ENCODE data around the gene AP4B1.

AP4B1 gene

DNA sequence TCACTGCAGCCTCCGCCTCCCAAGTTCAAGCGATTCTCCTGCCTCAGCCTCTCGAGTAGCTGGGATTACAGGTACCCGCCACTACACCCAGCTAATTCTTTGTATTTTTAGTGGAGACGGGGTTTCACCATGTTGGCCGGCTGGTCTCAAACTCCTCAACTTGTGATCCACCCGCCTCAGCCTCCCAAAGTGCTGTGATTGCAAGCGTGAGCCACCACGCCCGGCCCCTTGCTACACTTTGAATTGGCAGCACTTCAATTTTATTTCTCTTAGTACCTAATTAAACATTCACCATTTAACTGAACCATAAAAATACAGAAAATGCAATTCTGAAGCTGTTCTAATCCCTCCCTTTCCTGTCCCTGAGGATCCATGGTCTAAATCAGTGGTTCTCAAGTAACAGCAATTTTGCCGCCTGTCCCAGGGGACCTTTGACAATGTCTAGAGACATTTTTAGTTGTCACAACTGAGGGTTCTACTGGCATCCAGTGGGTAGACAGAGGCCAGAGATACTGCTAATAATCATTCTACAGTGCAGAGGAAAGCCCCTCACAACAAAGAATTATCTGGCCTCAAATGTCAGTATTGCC lies 12.9 kb downstream of the AP4B1 start:
- Histone ChIP-seq H3K9ac (ENCODE audit: insufficient read length, low read depth) (no peak overlapping the region), H3K27me3 (ENCODE audit: insufficient read depth, insufficient read length) (no peaks in the 10 kb centered on the region), H3K4me1 (ENCODE audit: insufficient read depth, insufficient read length) (no peaks in the 10 kb centered on the region), H3K4me3 (ENCODE audit: insufficient read length, low read depth) (no peak overlapping the region), H3K36me3 (ENCODE audit: insufficient read depth, insufficient read length, low read length) (peaks cover 27% of the 10 kb centered on the region), H3K9me3 (ENCODE audit: insufficient read depth, low read length) (no peaks in the 10 kb centered on the region)
- DNase-seq (ENCODE audit: low read depth, low spot score) = no peak
- TF ChIP-seq ZNF274 (IDR thresholded peaks at IDR 0.05; ENCODE audit: low read depth, low read length) (no peak), SUZ12 (IDR thresholded peaks at IDR 0.05; ENCODE audit: extremely low read depth, insufficient read depth, insufficient read length) (no peak), YY1 (IDR thresholded peaks at IDR 0.05; ENCODE audit: insufficient read depth, insufficient read length) (no peak)

GRCh38 chr1:113890816-113891215 lies 13.8 kb downstream of the AP4B1 start:
- H3K9ac ChIP-seq (ENCODE audit: insufficient read length, low read depth) = no peak overlapping the region
- H3K4me3 ChIP-seq (ENCODE audit: insufficient read length, low read depth) = no peak overlapping the region
- no peak for DNase-seq (ENCODE audit: low read depth, low spot score)
- H3K9me3 ChIP-seq (ENCODE audit: insufficient read depth, low read length) = no peaks in the 10 kb centered on the region
- H3K4me1 ChIP-seq (ENCODE audit: insufficient read depth, insufficient read length) = no peaks in the 10 kb centered on the region
- H3K27me3 ChIP-seq (ENCODE audit: insufficient read depth, insufficient read length) = no peaks in the 10 kb centered on the region
- H3K36me3 ChIP-seq (ENCODE audit: insufficient read depth, insufficient read length, low read length) = peaks cover 19% of the 10 kb centered on the region
- TF ChIP-seq ZNF274 (IDR thresholded peaks at IDR 0.05; ENCODE audit: low read depth, low read length) (no peak), YY1 (IDR thresholded peaks at IDR 0.05; ENCODE audit: insufficient read depth, insufficient read length) (no peak), SUZ12 (IDR thresholded peaks at IDR 0.05; ENCODE audit: extremely low read depth, insufficient read depth, insufficient read length) (no peak)

- no peaks in the 10 kb centered on the region for H3K36me3 ChIP-seq (ENCODE audit: insufficient read depth, insufficient read length, low read length)
- TF ChIP-seq YY1 (IDR thresholded peaks at IDR 0.05; ENCODE audit: insufficient read depth, insufficient read length) (no peak), ZNF274 (IDR thresholded peaks at IDR 0.05; ENCODE audit: low read depth, low read length) (no peak), SUZ12 (IDR thresholded peaks at IDR 0.05; ENCODE audit: extremely low read depth, insufficient read depth, insufficient read length) (no peak)
- no peaks in the 10 kb centered on the region for H3K27me3 ChIP-seq (ENCODE audit: insufficient read depth, insufficient read length)
- H3K9me3 ChIP-seq (ENCODE audit: insufficient read depth, low read length) = no peaks in the 10 kb centered on the region
- H3K4me3 ChIP-seq (ENCODE audit: insufficient read length, low read depth) = no peak within 1 kb of the TSS
- DNase-seq (ENCODE audit: low read depth, low spot score) = no peak
- no peak within 1 kb of the TSS for H3K9ac ChIP-seq (ENCODE audit: insufficient read length, low read depth)
- H3K4me1 ChIP-seq (ENCODE audit: insufficient read depth, insufficient read length) = no peaks in the 10 kb centered on the region
Observed at GRCh38 chr1:113887402-113888175, 17.0 kb downstream of the AP4B1 start, which contains the start of gene BCL2L15. BCL2L15 (minus strand) TSS chr1:113887581; CDS start chr1:113887375, 206 bp downstream.

- Histone ChIP-seq H3K4me1 (ENCODE audit: insufficient read depth, insufficient read length) (no peaks in the 10 kb centered on the region), H3K9ac (ENCODE audit: insufficient read length, low read depth) (no peak overlapping the region), H3K36me3 (ENCODE audit: insufficient read depth, insufficient read length, low read length) (no peaks in the 10 kb centered on the region), H3K9me3 (ENCODE audit: insufficient read depth, low read length) (no peaks in the 10 kb centered on the region), H3K4me3 (ENCODE audit: insufficient read length, low read depth) (no peak overlapping the region), H3K27me3 (ENCODE audit: insufficient read depth, insufficient read length) (no peaks in the 10 kb centered on the region)
- no peak for DNase-seq (ENCODE audit: low read depth, low spot score)
- no peak for TF ChIP-seq YY1 (IDR thresholded peaks at IDR 0.05; ENCODE audit: insufficient read depth, insufficient read length)
- no peak for TF ChIP-seq SUZ12 (IDR thresholded peaks at IDR 0.05; ENCODE audit: extremely low read depth, insufficient read depth, insufficient read length)
- TF ChIP-seq ZNF274 (IDR thresholded peaks at IDR 0.05; ENCODE audit: low read depth, low read length) = no peak
Observed at GRCh38 chr1:113886417-113887401, 17.9 kb downstream of the AP4B1 start.

GRCh38 chr1:113881661-113882060 lies 22.9 kb downstream of the AP4B1 start:
- Histone ChIP-seq H3K9ac (ENCODE audit: insufficient read length, low read depth) (no peak overlapping the region), H3K36me3 (ENCODE audit: insufficient read depth, insufficient read length, low read length) (no peaks in the 10 kb centered on the region), H3K4me1 (ENCODE audit: insufficient read depth, insufficient read length) (no peaks in the 10 kb centered on the region), H3K4me3 (ENCODE audit: insufficient read length, low read depth) (no peak overlapping the region), H3K9me3 (ENCODE audit: insufficient read depth, low read length) (no peaks in the 10 kb centered on the region), H3K27me3 (ENCODE audit: insufficient read depth, insufficient read length) (no peaks in the 10 kb centered on the region)
- DNase-seq (ENCODE audit: low read depth, low spot score) = no peak
- TF ChIP-seq YY1 (IDR thresholded peaks at IDR 0.05; ENCODE audit: insufficient read depth, insufficient read length) = no peak
- no peak for TF ChIP-seq SUZ12 (IDR thresholded peaks at IDR 0.05; ENCODE audit: extremely low read depth, insufficient read depth, insufficient read length)
- TF ChIP-seq ZNF274 (IDR thresholded peaks at IDR 0.05; ENCODE audit: low read depth, low read length) = no peak

GRCh38 chr1:113879739-113880038 lies 24.9 kb downstream of the AP4B1 start:
- no peaks in the 10 kb centered on the region for H3K9me3 ChIP-seq (ENCODE audit: insufficient read depth, low read length)

More at GRCh38 chr1:113879739-113880038, 24.9 kb downstream of the AP4B1 start:
- TF ChIP-seq ZNF274 (IDR thresholded peaks at IDR 0.05; ENCODE audit: low read depth, low read length) = no peak
- TF ChIP-seq YY1 (IDR thresholded peaks at IDR 0.05; ENCODE audit: insufficient read depth, insufficient read length) = no peak
- no peak for TF ChIP-seq SUZ12 (IDR thresholded peaks at IDR 0.05; ENCODE audit: extremely low read depth, insufficient read depth, insufficient read length)
- Histone ChIP-seq H3K4me3 (ENCODE audit: insufficient read length, low read depth) (no peak overlapping the region), H3K4me1 (ENCODE audit: insufficient read depth, insufficient read length) (no peaks in the 10 kb centered on the region), H3K9ac (ENCODE audit: insufficient read length, low read depth) (no peak overlapping the region), H3K36me3 (ENCODE audit: insufficient read depth, insufficient read length, low read length) (no peaks in the 10 kb centered on the region), H3K27me3 (ENCODE audit: insufficient read depth, insufficient read length) (no peaks in the 10 kb centered on the region)
- no peak for DNase-seq (ENCODE audit: low read depth, low spot score)
